ENCODE data around the gene WDR59.

WDR59 gene

DNA sequence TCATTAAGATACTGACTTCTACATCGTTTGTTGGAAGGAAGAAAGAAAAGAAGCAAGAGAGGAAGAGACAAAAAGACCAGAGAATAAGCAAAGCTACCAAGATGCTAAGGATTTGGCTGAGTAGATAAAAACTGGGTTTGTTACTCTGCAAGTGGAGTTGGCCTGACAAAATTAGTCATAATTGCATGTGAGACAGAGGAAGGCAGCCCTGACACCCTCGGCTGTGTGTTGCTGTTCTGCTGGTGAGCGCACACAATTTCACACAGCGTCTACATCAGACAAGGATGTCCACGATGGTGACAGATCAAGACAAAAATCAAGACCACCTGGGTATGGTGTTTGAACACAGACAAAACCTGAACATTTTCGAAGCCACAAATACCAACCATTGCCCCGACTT is 134.9 kb downstream of the WDR59 start:
- Histone ChIP-seq H3K9me3 (replicated peaks; ENCODE audit: insufficient read depth, low read length) (no peaks in the 10 kb centered on the region), H3K9me2 (replicated peaks; ENCODE audit: insufficient read depth, low read length) (no peaks in the 10 kb centered on the region), H3K27ac (ENCODE audit: low read length) (no peak overlapping the region), H3F3A (ENCODE audit: insufficient read depth, low read length) (no peaks in the 10 kb centered on the region), H3K79me2 (ENCODE audit: low read length) (no peaks in the 10 kb centered on the region), H3K4me1 (ENCODE audit: low read length) (no peaks in the 10 kb centered on the region), H3K36me3 (replicated peaks; ENCODE audit: insufficient read depth, low read length) (no peaks in the 10 kb centered on the region), H2AFZ (ENCODE audit: low read length) (no peak overlapping the region), H4K20me1 (ENCODE audit: insufficient read depth, low read length) (no peaks in the 10 kb centered on the region), H3K4me3 (ENCODE audit: low read length) (no peak overlapping the region), H3K9ac (ENCODE audit: low read length) (no peak overlapping the region), H3K4me2 (ENCODE audit: low read depth, low read length) (no peak overlapping the region), H3K27me3 (replicated peaks; ENCODE audit: insufficient read depth, low read length) (no peaks in the 10 kb centered on the region)
- no peak for DNase-seq
- TF ChIP-seq EZH2phosphoT487 (IDR thresholded peaks at IDR 0.05; ENCODE audit: low read length) (no peak), EZH2 (optimal IDR thresholded peaks at IDR 0.05; ENCODE audit: low read depth, low read length) (no peak)
- TF ChIP-seq, protein P1, sequence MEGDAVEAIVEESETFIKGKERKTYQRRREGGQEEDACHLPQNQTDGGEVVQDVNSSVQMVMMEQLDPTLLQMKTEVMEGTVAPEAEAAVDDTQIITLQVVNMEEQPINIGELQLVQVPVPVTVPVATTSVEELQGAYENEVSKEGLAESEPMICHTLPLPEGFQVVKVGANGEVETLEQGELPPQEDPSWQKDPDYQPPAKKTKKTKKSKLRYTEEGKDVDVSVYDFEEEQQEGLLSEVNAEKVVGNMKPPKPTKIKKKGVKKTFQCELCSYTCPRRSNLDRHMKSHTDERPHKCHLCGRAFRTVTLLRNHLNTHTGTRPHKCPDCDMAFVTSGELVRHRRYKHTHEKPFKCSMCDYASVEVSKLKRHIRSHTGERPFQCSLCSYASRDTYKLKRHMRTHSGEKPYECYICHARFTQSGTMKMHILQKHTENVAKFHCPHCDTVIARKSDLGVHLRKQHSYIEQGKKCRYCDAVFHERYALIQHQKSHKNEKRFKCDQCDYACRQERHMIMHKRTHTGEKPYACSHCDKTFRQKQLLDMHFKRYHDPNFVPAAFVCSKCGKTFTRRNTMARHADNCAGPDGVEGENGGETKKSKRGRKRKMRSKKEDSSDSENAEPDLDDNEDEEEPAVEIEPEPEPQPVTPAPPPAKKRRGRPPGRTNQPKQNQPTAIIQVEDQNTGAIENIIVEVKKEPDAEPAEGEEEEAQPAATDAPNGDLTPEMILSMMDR (IDR thresholded peaks at IDR 0.05; ENCODE audit: low read length): no peak

DNA sequence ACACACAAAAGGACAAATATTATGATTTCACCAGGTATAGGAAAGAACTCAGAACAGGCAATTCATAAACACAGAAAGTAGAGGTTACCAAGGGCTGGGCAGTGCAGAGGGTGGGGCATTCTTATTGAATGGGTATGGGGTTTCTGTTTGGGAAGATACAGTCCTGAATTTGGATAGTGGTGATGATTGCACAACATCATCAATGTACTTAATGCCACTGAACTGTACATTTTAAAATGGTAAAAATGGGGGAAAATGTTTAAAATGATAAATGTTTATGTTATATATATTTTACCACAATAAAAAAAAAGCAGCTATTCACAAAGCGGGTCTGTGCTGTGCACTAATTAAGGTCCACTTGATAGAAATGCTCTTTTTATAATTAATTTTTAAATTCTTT is 137.7 kb downstream of the WDR59 start:
- no peaks in the 10 kb centered on the region for H3K36me3 ChIP-seq (replicated peaks; ENCODE audit: insufficient read depth, low read length)
- no peak for DNase-seq
- no peaks in the 10 kb centered on the region for H3F3A ChIP-seq (ENCODE audit: insufficient read depth, low read length)
- H3K79me2 ChIP-seq (ENCODE audit: low read length): no peaks in the 10 kb centered on the region
- no peaks in the 10 kb centered on the region for H3K4me1 ChIP-seq (ENCODE audit: low read length)
- no peak overlapping the region for H3K4me2 ChIP-seq (ENCODE audit: low read depth, low read length)
- H3K27ac ChIP-seq (ENCODE audit: low read length): no peak overlapping the region
- H4K20me1 ChIP-seq (ENCODE audit: insufficient read depth, low read length): no peaks in the 10 kb centered on the region
- no peaks in the 10 kb centered on the region for H3K9me3 ChIP-seq (replicated peaks; ENCODE audit: insufficient read depth, low read length)
- no peaks in the 10 kb centered on the region for H3K9me2 ChIP-seq (replicated peaks; ENCODE audit: insufficient read depth, low read length)
- no peaks in the 10 kb centered on the region for H3K27me3 ChIP-seq (replicated peaks; ENCODE audit: insufficient read depth, low read length)
- H3K9ac ChIP-seq (ENCODE audit: low read length): no peak overlapping the region
- no peak overlapping the region for H3K4me3 ChIP-seq (ENCODE audit: low read length)
- TF ChIP-seq, protein P1 (IDR thresholded peaks at IDR 0.05; ENCODE audit: low read length): no peak
- TF ChIP-seq EZH2phosphoT487 (IDR thresholded peaks at IDR 0.05; ENCODE audit: low read length): no peak
- no peak for TF ChIP-seq EZH2 (optimal IDR thresholded peaks at IDR 0.05; ENCODE audit: low read depth, low read length)
- H2AFZ ChIP-seq (ENCODE audit: low read length): no peak overlapping the region

DNA sequence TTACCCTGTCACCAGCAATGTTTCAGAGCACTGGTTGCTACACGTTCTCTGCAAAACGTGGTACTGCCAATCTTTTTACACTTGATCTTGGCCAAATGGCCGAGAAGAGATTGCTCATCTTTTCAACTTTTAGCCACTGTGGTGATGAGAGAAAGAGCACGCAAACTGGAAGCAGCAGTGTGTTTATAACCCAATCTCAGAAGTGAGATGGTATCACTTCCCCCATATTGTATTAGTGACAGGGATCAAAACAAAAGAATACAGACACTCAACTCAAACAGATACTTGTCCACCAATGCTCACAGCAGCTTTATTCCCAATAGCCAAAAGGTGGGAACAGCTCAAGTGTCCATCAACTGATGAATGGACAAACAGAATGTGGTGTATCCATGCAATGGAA is 138.2 kb downstream of the WDR59 start:
- H3K27me3 ChIP-seq (replicated peaks; ENCODE audit: insufficient read depth, low read length): no peaks in the 10 kb centered on the region
- no peaks in the 10 kb centered on the region for H3K9me3 ChIP-seq (replicated peaks; ENCODE audit: insufficient read depth, low read length)
- no peaks in the 10 kb centered on the region for H3K36me3 ChIP-seq (replicated peaks; ENCODE audit: insufficient read depth, low read length)
- H3K79me2 ChIP-seq (ENCODE audit: low read length): no peaks in the 10 kb centered on the region
- no peak overlapping the region for H2AFZ ChIP-seq (ENCODE audit: low read length)
- no peaks in the 10 kb centered on the region for H3K9me2 ChIP-seq (replicated peaks; ENCODE audit: insufficient read depth, low read length)
- H3K27ac ChIP-seq (ENCODE audit: low read length): no peak overlapping the region
- H3K9ac ChIP-seq (ENCODE audit: low read length): no peak overlapping the region
- H4K20me1 ChIP-seq (ENCODE audit: insufficient read depth, low read length): no peaks in the 10 kb centered on the region
- no peak for DNase-seq
- TF ChIP-seq EZH2phosphoT487 (IDR thresholded peaks at IDR 0.05; ENCODE audit: low read length) (no peak), EZH2 (optimal IDR thresholded peaks at IDR 0.05; ENCODE audit: low read depth, low read length) (no peak)
- TF ChIP-seq, protein P1 (IDR thresholded peaks at IDR 0.05; ENCODE audit: low read length): no peak
- no peaks in the 10 kb centered on the region for H3F3A ChIP-seq (ENCODE audit: insufficient read depth, low read length)
- H3K4me2 ChIP-seq (ENCODE audit: low read depth, low read length): no peak overlapping the region
- H3K4me1 ChIP-seq (ENCODE audit: low read length): no peaks in the 10 kb centered on the region
- no peak overlapping the region for H3K4me3 ChIP-seq (ENCODE audit: low read length)
